22Rv1 (cell line): Measurements from ENCODE around the gene VMP1.

Experiments used
- ZFX ChIP-seq: fragments of 450-650 bp; IDR thresholded peaks from 2 replicates; pipeline ENCODE4 v1.6.1; 2017; ENCODE audit warnings: antibody characterized with exemption, borderline replicate concordance
- TF ChIP-seq, protein P1 (sequence below): fragments of 450-650 bp; IDR thresholded peaks from 2 replicates; pipeline ENCODE4 v1.5.1; 2017; ENCODE audit warnings: mild to moderate bottlenecking

DNA sequence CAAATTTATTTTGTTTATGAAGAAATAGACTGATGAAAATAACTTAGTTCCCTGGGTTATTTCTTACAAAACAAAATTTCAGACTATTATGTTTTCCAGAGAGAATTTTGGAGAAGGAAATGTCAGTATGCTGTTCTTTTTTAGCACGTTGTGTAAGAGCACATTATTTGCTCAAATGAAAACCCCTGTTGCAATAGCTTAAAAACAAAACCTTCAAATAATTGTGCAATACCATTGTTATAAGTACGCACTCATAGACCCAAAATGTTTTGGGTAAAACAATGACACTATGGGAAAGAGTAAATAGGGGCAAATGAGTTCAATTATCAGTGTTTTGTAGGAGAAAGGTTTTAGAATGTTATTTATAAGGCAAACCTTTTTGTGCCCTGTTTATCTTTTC, 18.2 kb downstream of the VMP1 start:
- TF ChIP-seq, protein P1, sequence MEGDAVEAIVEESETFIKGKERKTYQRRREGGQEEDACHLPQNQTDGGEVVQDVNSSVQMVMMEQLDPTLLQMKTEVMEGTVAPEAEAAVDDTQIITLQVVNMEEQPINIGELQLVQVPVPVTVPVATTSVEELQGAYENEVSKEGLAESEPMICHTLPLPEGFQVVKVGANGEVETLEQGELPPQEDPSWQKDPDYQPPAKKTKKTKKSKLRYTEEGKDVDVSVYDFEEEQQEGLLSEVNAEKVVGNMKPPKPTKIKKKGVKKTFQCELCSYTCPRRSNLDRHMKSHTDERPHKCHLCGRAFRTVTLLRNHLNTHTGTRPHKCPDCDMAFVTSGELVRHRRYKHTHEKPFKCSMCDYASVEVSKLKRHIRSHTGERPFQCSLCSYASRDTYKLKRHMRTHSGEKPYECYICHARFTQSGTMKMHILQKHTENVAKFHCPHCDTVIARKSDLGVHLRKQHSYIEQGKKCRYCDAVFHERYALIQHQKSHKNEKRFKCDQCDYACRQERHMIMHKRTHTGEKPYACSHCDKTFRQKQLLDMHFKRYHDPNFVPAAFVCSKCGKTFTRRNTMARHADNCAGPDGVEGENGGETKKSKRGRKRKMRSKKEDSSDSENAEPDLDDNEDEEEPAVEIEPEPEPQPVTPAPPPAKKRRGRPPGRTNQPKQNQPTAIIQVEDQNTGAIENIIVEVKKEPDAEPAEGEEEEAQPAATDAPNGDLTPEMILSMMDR: no peak
- TF ChIP-seq ZFX: no peak
